H1 (cell line): ENCODE results near the gene RASD1. TPM values are rescaled to one million over a fixed set of nuclear protein-coding genes. Genes with fewer than 3 reads are reported as not detected.

Experiments used
- CBX8 ChIP-seq: fragments of 300-800, 300-1000 bp; sonication (generic); IDR thresholded peaks from 2 replicates; pipeline ENCODE4 v1.7.1; 2016; ENCODE audit warnings: low read depth, low read length, borderline replicate concordance
- KDM5A ChIP-seq: fragments of 200-600 bp; IDR thresholded peaks from 2 replicates; pipeline ENCODE4 v1.7.1; 2012; ENCODE audit warnings: mild to moderate bottlenecking, low read length, inconsistent platforms, mixed read lengths
- SAP30 ChIP-seq: fragments of 300-600 bp; sonication (generic); IDR thresholded peaks from 2 replicates; pipeline ENCODE4 v1.7.1; 2012; ENCODE audit warnings: low read length, moderate library complexity, mild to moderate bottlenecking, inconsistent platforms; ENCODE audit not compliant: insufficient read depth, insufficient replicate concordance
- SP4 ChIP-seq: IDR thresholded peaks from 2 replicates; pipeline ENCODE4 v1.6.1; 2012; ENCODE audit warnings: low read length, inconsistent platforms
- TAF1 ChIP-seq: IDR thresholded peaks from 2 replicates; pipeline ENCODE4 v1.6.1; 2011; ENCODE audit warnings: mild to moderate bottlenecking, low read depth, low read length
- polyA plus RNA-seq, 7 experiments: library from polyadenylated mRNA; depleted of rRNA in 3 of 7; stranded (reverse) in 5 of 7; unstranded in 2 of 7; fragments of >200 nt in 5 of 7; fragments of 200-250 nt in 2 of 7; gene quantifications; 1 replicate in 5 of 7; 2 replicates in 1 of 7; 4 replicates in 1 of 7; pipeline versions ENCODE4 v1.2.1 to v1.2.3, GENCODE V29; 2011 to 2013; ENCODE audit warnings: missing spikeins in 2 of 7, mixed read lengths in 2 of 7
- total RNA-seq: library from RNA; stranded (reverse); fragmentation: NEBNext Ultra II Directional; extraction: Animal tissue kit (Norgen Biotek cat#: 25700); gene quantifications from 2 replicates; pipeline ENCODE4 v1.2.1, GENCODE V29; 2021
- TF ChIP-seq, protein P1 (sequence below): fragments of 300-600 bp; sonication (generic); IDR thresholded peaks from 2 replicates; pipeline ENCODE4 v1.7.1; 2012; ENCODE audit warnings: low read length, moderate library complexity, mild to moderate bottlenecking, inconsistent platforms; ENCODE audit not compliant: insufficient replicate concordance
- TF ChIP-seq, protein P2 (sequence below): IDR thresholded peaks from 2 replicates; pipeline ENCODE4 v1.6.1; 2011; ENCODE audit warnings: low read length, improper control_type of control experiment
- TF ChIP-seq, protein P3 (sequence below): IDR thresholded peaks from 2 replicates; pipeline ENCODE4 v1.6.1; 2011; ENCODE audit warnings: low read depth, mild to moderate bottlenecking, low read length; ENCODE audit not compliant: insufficient read depth

The RASD1 gene
- total and polyA plus RNA-seq, 2 of the 8 experiments (the other 6 are each of a cell fraction or from before 2014, with no cell fraction given): 2.3 to 2.6 TPM

DNA sequence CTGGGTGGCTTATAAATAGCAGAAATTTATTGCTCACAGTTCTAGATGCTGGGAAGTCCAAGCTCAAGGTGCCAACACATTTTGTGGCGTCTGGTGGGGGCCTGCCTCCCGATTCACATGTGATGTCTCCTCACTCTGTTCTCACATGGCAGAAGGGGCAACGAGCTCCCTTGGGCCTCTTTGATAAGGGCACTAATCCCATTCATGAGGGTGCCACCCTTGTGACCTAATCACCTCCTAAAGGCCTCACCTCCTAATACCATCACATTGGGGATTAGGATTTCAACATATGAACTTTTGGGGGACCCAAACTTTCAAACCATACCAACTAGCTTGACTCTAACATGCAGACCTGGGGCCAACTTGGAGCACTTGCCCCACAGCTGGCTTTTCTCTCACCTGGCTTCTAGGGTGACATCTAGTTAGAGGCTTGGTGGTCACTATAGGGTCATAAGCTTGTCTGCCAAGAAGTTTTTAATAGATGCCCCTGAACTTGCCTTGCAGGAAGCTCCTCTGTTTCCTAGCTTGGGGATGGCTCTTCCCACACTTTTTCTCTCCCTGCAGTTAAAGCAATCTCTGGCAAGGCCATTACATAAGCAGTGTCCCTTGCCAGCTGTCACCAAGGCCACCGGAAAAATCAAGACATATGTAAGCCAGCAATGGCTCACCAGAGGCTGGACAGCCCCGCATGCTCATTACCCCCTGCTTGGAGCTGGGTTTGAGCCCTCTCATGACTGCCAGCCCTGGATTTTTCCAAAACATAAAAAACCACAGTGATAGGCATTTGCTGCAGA, 27.8 kb downstream of the RASD1 start (continued):
- TF ChIP-seq, protein P1, sequence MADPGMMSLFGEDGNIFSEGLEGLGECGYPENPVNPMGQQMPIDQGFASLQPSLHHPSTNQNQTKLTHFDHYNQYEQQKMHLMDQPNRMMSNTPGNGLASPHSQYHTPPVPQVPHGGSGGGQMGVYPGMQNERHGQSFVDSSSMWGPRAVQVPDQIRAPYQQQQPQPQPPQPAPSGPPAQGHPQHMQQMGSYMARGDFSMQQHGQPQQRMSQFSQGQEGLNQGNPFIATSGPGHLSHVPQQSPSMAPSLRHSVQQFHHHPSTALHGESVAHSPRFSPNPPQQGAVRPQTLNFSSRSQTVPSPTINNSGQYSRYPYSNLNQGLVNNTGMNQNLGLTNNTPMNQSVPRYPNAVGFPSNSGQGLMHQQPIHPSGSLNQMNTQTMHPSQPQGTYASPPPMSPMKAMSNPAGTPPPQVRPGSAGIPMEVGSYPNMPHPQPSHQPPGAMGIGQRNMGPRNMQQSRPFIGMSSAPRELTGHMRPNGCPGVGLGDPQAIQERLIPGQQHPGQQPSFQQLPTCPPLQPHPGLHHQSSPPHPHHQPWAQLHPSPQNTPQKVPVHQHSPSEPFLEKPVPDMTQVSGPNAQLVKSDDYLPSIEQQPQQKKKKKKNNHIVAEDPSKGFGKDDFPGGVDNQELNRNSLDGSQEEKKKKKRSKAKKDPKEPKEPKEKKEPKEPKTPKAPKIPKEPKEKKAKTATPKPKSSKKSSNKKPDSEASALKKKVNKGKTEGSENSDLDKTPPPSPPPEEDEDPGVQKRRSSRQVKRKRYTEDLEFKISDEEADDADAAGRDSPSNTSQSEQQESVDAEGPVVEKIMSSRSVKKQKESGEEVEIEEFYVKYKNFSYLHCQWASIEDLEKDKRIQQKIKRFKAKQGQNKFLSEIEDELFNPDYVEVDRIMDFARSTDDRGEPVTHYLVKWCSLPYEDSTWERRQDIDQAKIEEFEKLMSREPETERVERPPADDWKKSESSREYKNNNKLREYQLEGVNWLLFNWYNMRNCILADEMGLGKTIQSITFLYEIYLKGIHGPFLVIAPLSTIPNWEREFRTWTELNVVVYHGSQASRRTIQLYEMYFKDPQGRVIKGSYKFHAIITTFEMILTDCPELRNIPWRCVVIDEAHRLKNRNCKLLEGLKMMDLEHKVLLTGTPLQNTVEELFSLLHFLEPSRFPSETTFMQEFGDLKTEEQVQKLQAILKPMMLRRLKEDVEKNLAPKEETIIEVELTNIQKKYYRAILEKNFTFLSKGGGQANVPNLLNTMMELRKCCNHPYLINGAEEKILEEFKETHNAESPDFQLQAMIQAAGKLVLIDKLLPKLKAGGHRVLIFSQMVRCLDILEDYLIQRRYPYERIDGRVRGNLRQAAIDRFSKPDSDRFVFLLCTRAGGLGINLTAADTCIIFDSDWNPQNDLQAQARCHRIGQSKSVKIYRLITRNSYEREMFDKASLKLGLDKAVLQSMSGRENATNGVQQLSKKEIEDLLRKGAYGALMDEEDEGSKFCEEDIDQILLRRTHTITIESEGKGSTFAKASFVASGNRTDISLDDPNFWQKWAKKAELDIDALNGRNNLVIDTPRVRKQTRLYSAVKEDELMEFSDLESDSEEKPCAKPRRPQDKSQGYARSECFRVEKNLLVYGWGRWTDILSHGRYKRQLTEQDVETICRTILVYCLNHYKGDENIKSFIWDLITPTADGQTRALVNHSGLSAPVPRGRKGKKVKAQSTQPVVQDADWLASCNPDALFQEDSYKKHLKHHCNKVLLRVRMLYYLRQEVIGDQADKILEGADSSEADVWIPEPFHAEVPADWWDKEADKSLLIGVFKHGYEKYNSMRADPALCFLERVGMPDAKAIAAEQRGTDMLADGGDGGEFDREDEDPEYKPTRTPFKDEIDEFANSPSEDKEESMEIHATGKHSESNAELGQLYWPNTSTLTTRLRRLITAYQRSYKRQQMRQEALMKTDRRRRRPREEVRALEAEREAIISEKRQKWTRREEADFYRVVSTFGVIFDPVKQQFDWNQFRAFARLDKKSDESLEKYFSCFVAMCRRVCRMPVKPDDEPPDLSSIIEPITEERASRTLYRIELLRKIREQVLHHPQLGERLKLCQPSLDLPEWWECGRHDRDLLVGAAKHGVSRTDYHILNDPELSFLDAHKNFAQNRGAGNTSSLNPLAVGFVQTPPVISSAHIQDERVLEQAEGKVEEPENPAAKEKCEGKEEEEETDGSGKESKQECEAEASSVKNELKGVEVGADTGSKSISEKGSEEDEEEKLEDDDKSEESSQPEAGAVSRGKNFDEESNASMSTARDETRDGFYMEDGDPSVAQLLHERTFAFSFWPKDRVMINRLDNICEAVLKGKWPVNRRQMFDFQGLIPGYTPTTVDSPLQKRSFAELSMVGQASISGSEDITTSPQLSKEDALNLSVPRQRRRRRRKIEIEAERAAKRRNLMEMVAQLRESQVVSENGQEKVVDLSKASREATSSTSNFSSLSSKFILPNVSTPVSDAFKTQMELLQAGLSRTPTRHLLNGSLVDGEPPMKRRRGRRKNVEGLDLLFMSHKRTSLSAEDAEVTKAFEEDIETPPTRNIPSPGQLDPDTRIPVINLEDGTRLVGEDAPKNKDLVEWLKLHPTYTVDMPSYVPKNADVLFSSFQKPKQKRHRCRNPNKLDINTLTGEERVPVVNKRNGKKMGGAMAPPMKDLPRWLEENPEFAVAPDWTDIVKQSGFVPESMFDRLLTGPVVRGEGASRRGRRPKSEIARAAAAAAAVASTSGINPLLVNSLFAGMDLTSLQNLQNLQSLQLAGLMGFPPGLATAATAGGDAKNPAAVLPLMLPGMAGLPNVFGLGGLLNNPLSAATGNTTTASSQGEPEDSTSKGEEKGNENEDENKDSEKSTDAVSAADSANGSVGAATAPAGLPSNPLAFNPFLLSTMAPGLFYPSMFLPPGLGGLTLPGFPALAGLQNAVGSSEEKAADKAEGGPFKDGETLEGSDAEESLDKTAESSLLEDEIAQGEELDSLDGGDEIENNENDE: no peak
- no peak for TF ChIP-seq SAP30
- TF ChIP-seq CBX8: no peak
- TF ChIP-seq, protein P2, sequence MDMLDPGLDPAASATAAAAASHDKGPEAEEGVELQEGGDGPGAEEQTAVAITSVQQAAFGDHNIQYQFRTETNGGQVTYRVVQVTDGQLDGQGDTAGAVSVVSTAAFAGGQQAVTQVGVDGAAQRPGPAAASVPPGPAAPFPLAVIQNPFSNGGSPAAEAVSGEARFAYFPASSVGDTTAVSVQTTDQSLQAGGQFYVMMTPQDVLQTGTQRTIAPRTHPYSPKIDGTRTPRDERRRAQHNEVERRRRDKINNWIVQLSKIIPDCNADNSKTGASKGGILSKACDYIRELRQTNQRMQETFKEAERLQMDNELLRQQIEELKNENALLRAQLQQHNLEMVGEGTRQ: no peak
- TF ChIP-seq TAF1: no peak
- TF ChIP-seq KDM5A: no peak
- no peak for TF ChIP-seq SP4
- TF ChIP-seq, protein P3, sequence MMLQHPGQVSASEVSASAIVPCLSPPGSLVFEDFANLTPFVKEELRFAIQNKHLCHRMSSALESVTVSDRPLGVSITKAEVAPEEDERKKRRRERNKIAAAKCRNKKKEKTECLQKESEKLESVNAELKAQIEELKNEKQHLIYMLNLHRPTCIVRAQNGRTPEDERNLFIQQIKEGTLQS: no peak
- TF ChIP-seq, all 59 proteins: peak for 0
